ENCODE results near the gene PUM2. TPM values are rescaled to one million over a fixed set of nuclear protein-coding genes. Genes with fewer than 3 reads are reported as not detected.
A peak's percentile ranks its signal among the peaks of the same experiment; 100 is the strongest.

The PUM2 gene
- total RNA-seq, 2 experiments from 2014 or later, result 123 to 131 TPM

- Mint-ChIP-seq H3K36me3 (ENCODE audit: low read depth) (no peaks in the 10 kb centered on the region), H3K27ac (no peak overlapping the region)
- CTCF ChIA-PET, result interaction anchor here (1.2 kb wide), 1 partner anchor 10 kb away, joined by 3 read pairs; no protein-coding TSS in a partner anchor
Observed at GRCh38 chr2:20231159-20231558, 119.5 kb downstream of the PUM2 start.

GRCh38 chr2:20230114-20230425, 120.6 kb downstream of the PUM2 start:
- Mint-ChIP-seq H3K4me1 (peaks cover 6% of the 10 kb centered on the region), H3K27ac (no peak overlapping the region), H3K27me3 (peaks cover 47% of the 10 kb centered on the region), H3K4me3 (no peak overlapping the region), H3K9me3 (no peaks in the 10 kb centered on the region), H3K36me3 (ENCODE audit: low read depth) (no peaks in the 10 kb centered on the region)
- DNase-seq, result no peak
- ChIA-PET CTCF (no interaction called here), POLR2A (no interaction called here)

More at GRCh38 chr2:20231159-20231558, 119.5 kb downstream of the PUM2 start:
- Mint-ChIP-seq H3K4me1 (no peaks in the 10 kb centered on the region), H3K4me3 (no peak overlapping the region), H3K9me3 (no peaks in the 10 kb centered on the region), H3K27me3 (peaks cover 41% of the 10 kb centered on the region)
- POLR2A ChIA-PET, result no interaction called here
- DNase-seq, result no peak

GRCh38 chr2:20229322-20230113, 121.1 kb downstream of the PUM2 start:
- no peaks in the 10 kb centered on the region for H3K9me3 Mint-ChIP-seq
- no peak overlapping the region for H3K27ac Mint-ChIP-seq
- CTCF ChIA-PET, result no interaction called here

GRCh38 chr2:20227894-20228505, 122.6 kb downstream of the PUM2 start:
- DNase-seq, result no peak
- peaks cover 8% of the 10 kb centered on the region for H3K4me1 Mint-ChIP-seq
- H3K27ac Mint-ChIP-seq, result no peak overlapping the region
- no peaks in the 10 kb centered on the region for H3K36me3 Mint-ChIP-seq (ENCODE audit: low read depth)
- peaks cover 49% of the 10 kb centered on the region for H3K27me3 Mint-ChIP-seq
- no peaks in the 10 kb centered on the region for H3K9me3 Mint-ChIP-seq
- ChIA-PET CTCF (interaction anchor here (0.6 kb wide), 1 partner anchor 25 kb away, joined by 4 read pairs; no protein-coding TSS in a partner anchor), POLR2A (no interaction called here)
- H3K4me3 Mint-ChIP-seq, result no peak overlapping the region

More at GRCh38 chr2:20229322-20230113, 121.1 kb downstream of the PUM2 start:
- H3K36me3 Mint-ChIP-seq (ENCODE audit: low read depth), result no peaks in the 10 kb centered on the region
- H3K4me1 Mint-ChIP-seq, result peaks cover 6% of the 10 kb centered on the region
- POLR2A ChIA-PET, result no interaction called here
- H3K27me3 Mint-ChIP-seq, result peaks cover 47% of the 10 kb centered on the region
- no peak for DNase-seq
- H3K4me3 Mint-ChIP-seq, result no peak overlapping the region

GRCh38 chr2:20226152-20226545, 124.5 kb downstream of the PUM2 start:
- Mint-ChIP-seq H3K9me3 (no peaks in the 10 kb centered on the region), H3K27me3 (peaks cover 60% of the 10 kb centered on the region), H3K36me3 (ENCODE audit: low read depth) (no peaks in the 10 kb centered on the region), H3K4me3 (no peak overlapping the region), H3K27ac (no peak overlapping the region), H3K4me1 (peaks cover 11% of the 10 kb centered on the region)
- POLR2A ChIA-PET, result no interaction called here
- no peak for DNase-seq
- CTCF ChIA-PET, result interaction anchor here (0.6 to 1.4 kb wide), 4 partner anchors 9 to 22 kb away, joined by 4 read pairs; no protein-coding TSS in a partner anchor

- CTCF ChIA-PET, result interaction anchor here (0.6 to 1.4 kb wide), 8 partner anchors 9 to 229 kb away, joined by 3 to 4 read pairs (median 4); no protein-coding TSS in a partner anchor
Observed at GRCh38 chr2:20225294-20226151, 125.1 kb downstream of the PUM2 start.

GRCh38 chr2:20224716-20225293, 125.8 kb downstream of the PUM2 start, which contains the start of gene SDC1:
TSS of gene SDC1 (minus strand) at chr2:20225130. CDS start at chr2:20224867, 263 bp downstream.
- Mint-ChIP-seq H3K27ac (no peak within 1 kb of the TSS), H3K4me3 (peak within 1 kb of the TSS; percentile 59), H3K27me3 (peaks cover 65% of the 10 kb centered on the region), H3K4me1 (peaks cover 11% of the 10 kb centered on the region), H3K9me3 (no peaks in the 10 kb centered on the region), H3K36me3 (ENCODE audit: low read depth) (no peaks in the 10 kb centered on the region)
- POLR2A ChIA-PET, result no interaction called here
- no peak for DNase-seq
- CTCF ChIA-PET, result interaction anchor here (0.6 to 1.4 kb wide), 4 partner anchors 11 to 230 kb away, joined by 3 to 4 read pairs (median 4); no protein-coding TSS in a partner anchor

More at GRCh38 chr2:20225294-20226151, 125.1 kb downstream of the PUM2 start:
- Mint-ChIP-seq H3K4me1 (peaks cover 11% of the 10 kb centered on the region), H3K27me3 (peaks cover 62% of the 10 kb centered on the region), H3K27ac (no peak overlapping the region), H3K36me3 (ENCODE audit: low read depth) (no peaks in the 10 kb centered on the region), H3K9me3 (no peaks in the 10 kb centered on the region), H3K4me3 (peak overlapping the region; percentile 59)
- peak; percentile 31 for DNase-seq
- POLR2A ChIA-PET, result no interaction called here

GRCh38 chr2:20224164-20224715, 126.4 kb downstream of the PUM2 start:
- Mint-ChIP-seq H3K36me3 (ENCODE audit: low read depth) (no peaks in the 10 kb centered on the region), H3K9me3 (no peaks in the 10 kb centered on the region), H3K27me3 (peaks cover 61% of the 10 kb centered on the region), H3K4me3 (no peak overlapping the region), H3K27ac (no peak overlapping the region), H3K4me1 (peaks cover 11% of the 10 kb centered on the region)
- ChIA-PET CTCF (interaction anchor here (2.1 kb wide), 1 partner anchor 18 kb away, joined by 6 read pairs; no protein-coding TSS in a partner anchor), POLR2A (no interaction called here)
- no peak for DNase-seq

GRCh38 chr2:20223407-20224163, 127.1 kb downstream of the PUM2 start:
- CTCF ChIA-PET, result interaction anchor here (0.6 to 2.1 kb wide), 2 partner anchors 19 to 88 kb away, joined by 3 to 6 read pairs; no protein-coding TSS in a partner anchor
- Mint-ChIP-seq H3K9me3 (no peaks in the 10 kb centered on the region), H3K4me1 (peaks cover 11% of the 10 kb centered on the region), H3K4me3 (no peak overlapping the region), H3K36me3 (ENCODE audit: low read depth) (no peaks in the 10 kb centered on the region), H3K27me3 (peaks cover 57% of the 10 kb centered on the region), H3K27ac (no peak overlapping the region)
- DNase-seq, result no peak
- POLR2A ChIA-PET, result interaction anchor here (0.7 kb wide), 1 partner anchor 158 kb away, joined by 3 read pairs; no protein-coding TSS in a partner anchor

- Mint-ChIP-seq H3K27me3 (peaks cover 56% of the 10 kb centered on the region), H3K4me1 (peaks cover 11% of the 10 kb centered on the region), H3K4me3 (no peak overlapping the region), H3K27ac (no peak overlapping the region), H3K36me3 (ENCODE audit: low read depth) (no peaks in the 10 kb centered on the region), H3K9me3 (no peaks in the 10 kb centered on the region)
- ChIA-PET POLR2A (no interaction called here), CTCF (interaction anchor here (0.6 to 2.1 kb wide), 3 partner anchors 12 to 87 kb away, joined by 3 to 6 read pairs (median 3); no protein-coding TSS in a partner anchor)
- DNase-seq, result no peak
Observed at GRCh38 chr2:20222769-20223406, 127.8 kb downstream of the PUM2 start.
